ENCODE measurements around the gene PROC.

- TF ChIP-seq CTCF (IDR thresholded peaks at IDR 0.05; ENCODE audit: borderline replicate concordance, extremely low read depth, low read length, poor library complexity, severe bottlenecking), result no peak
- TF ChIP-seq EZH2 (IDR thresholded peaks at IDR 0.05; ENCODE audit: borderline replicate concordance, low read depth, low read length, severe bottlenecking), result no peak
Measured at GRCh38 chr2:127429844-127430425, 11.7 kb downstream of the PROC start.

Data from DND-41 (cell line).